ENCODE data around the gene CHRM1.

The CHRM1 gene

DNA sequence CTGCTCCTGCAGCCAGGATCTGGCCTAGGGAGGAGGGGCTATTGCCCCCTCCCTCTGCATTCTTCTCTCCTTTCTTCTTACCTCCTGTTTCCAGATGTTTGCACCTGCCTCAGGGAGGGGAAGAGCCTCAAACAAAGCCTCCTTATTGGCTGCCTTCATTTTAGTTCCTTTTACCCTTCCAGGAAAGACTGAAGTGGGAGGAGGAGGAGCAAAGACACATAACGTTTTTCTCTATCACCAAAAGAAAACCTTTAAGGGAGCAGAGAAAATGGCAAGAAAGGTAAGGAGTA, 13.3 kb upstream of the CHRM1 start:
- H2BK5ac ChIP-seq (ENCODE audit: low read length), result no peak overlapping the region
- H3K23ac ChIP-seq (ENCODE audit: low read depth, low read length, poor library complexity), result no peak overlapping the region
- H3K14ac ChIP-seq (ENCODE audit: low read length), result no peak overlapping the region
- no peak overlapping the region for H2BK120ac ChIP-seq (ENCODE audit: low read depth, low read length)
- no peak overlapping the region for H3K4me3 ChIP-seq (ENCODE audit: low read length in 2 of 2)
- H3K27me3 ChIP-seq (ENCODE audit: control insufficient read depth in 3 of 3, insufficient read depth in 3 of 3, low read depth in 1 of 3, low read length in 3 of 3), result peaks cover 0 to 23% (median 4%) of the 10 kb centered on the region in 3 experiments
- no peak overlapping the region for H3K9ac ChIP-seq (ENCODE audit: low read depth, low read length, poor library complexity)
- H3K79me1 ChIP-seq (ENCODE audit: low read depth, low read length), result no peaks in the 10 kb centered on the region
- DNase-seq (ENCODE audit: low spot score), result no peak
- no peak overlapping the region for H3K27ac ChIP-seq (replicated peaks; ENCODE audit: low read length)
- no peak overlapping the region for H3K18ac ChIP-seq (ENCODE audit: low read length)
- H2AFZ ChIP-seq (ENCODE audit: low read length), result no peak overlapping the region
- no peaks in the 10 kb centered on the region for H3K36me3 ChIP-seq (replicated peaks in 1 of 2; ENCODE audit: control insufficient read depth in 2 of 2, insufficient read depth in 2 of 2, low read length in 2 of 2)
- no CpG with 5 or more reads among the region's 1 CpG for WGBS, 2 donors (ENCODE audit: extremely low coverage in 2 of 2, insufficient read length in 2 of 2, insufficient replicate concordance in 1 of 2)
- no peak overlapping the region for H3K4ac ChIP-seq (ENCODE audit: low read length)
- no peak overlapping the region for H2AK5ac ChIP-seq (ENCODE audit: low read depth, low read length)
- peaks cover 0 to 1% of the 10 kb centered on the region in 2 donors for H3K9me3 ChIP-seq (replicated peaks in 1 of 2; ENCODE audit: control insufficient read depth in 2 of 2, insufficient read depth in 1 of 2, low read depth in 1 of 2, low read length in 2 of 2)
- H4K91ac ChIP-seq (ENCODE audit: low read depth, low read length, poor library complexity), result no peak overlapping the region
- no peak overlapping the region for H2BK15ac ChIP-seq (ENCODE audit: low read length)
- no peak overlapping the region for H3K4me2 ChIP-seq (ENCODE audit: insufficient read depth, low read length, poor library complexity, severe bottlenecking)
- no peak overlapping the region for H2BK12ac ChIP-seq (ENCODE audit: low read length)
- no peaks in the 10 kb centered on the region for H3K4me1 ChIP-seq (ENCODE audit: control insufficient read depth in 2 of 2, insufficient read depth in 1 of 2, low read depth in 1 of 2, low read length in 2 of 2)
- no peak overlapping the region for H4K8ac ChIP-seq (ENCODE audit: low read depth, low read length)

DNA sequence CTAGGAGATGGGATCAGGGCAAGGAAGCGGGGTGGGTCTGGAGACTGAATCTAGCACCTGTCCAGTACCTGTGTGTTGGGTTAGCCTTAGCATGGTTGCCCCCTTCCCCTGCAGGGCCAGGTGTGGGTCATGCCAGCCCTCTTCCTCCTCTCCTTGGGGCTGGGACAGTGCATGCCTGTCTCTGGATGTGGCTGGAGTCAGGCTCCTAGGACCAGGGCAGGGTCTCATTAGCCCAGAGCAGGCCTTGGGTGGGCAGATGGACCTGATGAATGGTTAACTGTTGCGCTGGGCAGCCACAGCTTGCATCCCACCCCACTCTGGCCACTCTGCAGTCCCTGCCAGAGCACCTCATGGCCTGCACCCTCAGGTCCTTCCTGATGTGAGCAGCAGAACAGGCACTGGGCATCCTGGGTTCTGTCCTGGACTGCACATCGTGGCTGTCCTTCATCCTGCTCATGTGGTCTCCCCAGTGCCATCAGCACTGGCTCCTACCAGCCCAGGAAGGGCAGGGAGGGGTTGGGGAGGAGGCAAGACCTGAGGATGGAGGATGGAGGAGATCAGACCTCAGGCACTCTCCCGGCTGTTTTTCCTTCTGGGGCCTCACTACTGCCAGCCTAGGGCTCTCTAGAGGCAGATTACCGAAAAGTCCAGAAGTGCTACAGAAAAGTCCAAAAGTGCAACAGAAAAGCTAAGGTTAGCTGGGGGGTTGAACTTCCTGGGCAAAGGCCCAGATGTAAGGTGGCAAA, 12.8 kb upstream of the CHRM1 start:
- Histone ChIP-seq H3K4me1 (ENCODE audit: control insufficient read depth in 2 of 2, insufficient read depth in 1 of 2, low read depth in 1 of 2, low read length in 2 of 2) (no peaks in the 10 kb centered on the region), H3K36me3 (replicated peaks in 1 of 2; ENCODE audit: control insufficient read depth in 2 of 2, insufficient read depth in 2 of 2, low read length in 2 of 2) (no peaks in the 10 kb centered on the region), H2AFZ (ENCODE audit: low read length) (no peak overlapping the region), H3K18ac (ENCODE audit: low read length) (peak overlapping the region; percentile 74), H3K4ac (ENCODE audit: low read length) (no peak overlapping the region), H2BK12ac (ENCODE audit: low read length) (no peak overlapping the region), H3K4me3 (ENCODE audit: low read length in 2 of 2) (no peak overlapping the region), H4K91ac (ENCODE audit: low read depth, low read length, poor library complexity) (peak overlapping the region; percentile 75), H4K8ac (ENCODE audit: low read depth, low read length) (no peak overlapping the region), H3K27ac (replicated peaks; ENCODE audit: low read length) (no peak overlapping the region), H3K27me3 (ENCODE audit: control insufficient read depth in 3 of 3, insufficient read depth in 3 of 3, low read depth in 1 of 3, low read length in 3 of 3) (peaks cover 0 to 28% (median 4%) of the 10 kb centered on the region in 3 experiments), H2AK5ac (ENCODE audit: low read depth, low read length) (no peak overlapping the region), H3K9ac (ENCODE audit: low read depth, low read length, poor library complexity) (peak overlapping the region; percentile 53), H3K4me2 (ENCODE audit: insufficient read depth, low read length, poor library complexity, severe bottlenecking) (no peak overlapping the region), H2BK15ac (ENCODE audit: low read length) (peak overlapping the region; percentile 63), H2BK120ac (ENCODE audit: low read depth, low read length) (no peak overlapping the region), H2BK5ac (ENCODE audit: low read length) (no peak overlapping the region), H3K14ac (ENCODE audit: low read length) (no peak overlapping the region), H3K79me1 (ENCODE audit: low read depth, low read length) (no peaks in the 10 kb centered on the region), H3K23ac (ENCODE audit: low read depth, low read length, poor library complexity) (peak overlapping the region; percentile 4), H3K9me3 (replicated peaks in 1 of 2; ENCODE audit: control insufficient read depth in 2 of 2, insufficient read depth in 1 of 2, low read depth in 1 of 2, low read length in 2 of 2) (peaks cover 0 to 1% of the 10 kb centered on the region in 2 donors)
- no peak for DNase-seq (ENCODE audit: low spot score)
- no CpG with 5 or more reads among the region's 5 CpGs for WGBS, 2 donors (ENCODE audit: extremely low coverage in 2 of 2, insufficient read length in 2 of 2, insufficient replicate concordance in 1 of 2)

DNA sequence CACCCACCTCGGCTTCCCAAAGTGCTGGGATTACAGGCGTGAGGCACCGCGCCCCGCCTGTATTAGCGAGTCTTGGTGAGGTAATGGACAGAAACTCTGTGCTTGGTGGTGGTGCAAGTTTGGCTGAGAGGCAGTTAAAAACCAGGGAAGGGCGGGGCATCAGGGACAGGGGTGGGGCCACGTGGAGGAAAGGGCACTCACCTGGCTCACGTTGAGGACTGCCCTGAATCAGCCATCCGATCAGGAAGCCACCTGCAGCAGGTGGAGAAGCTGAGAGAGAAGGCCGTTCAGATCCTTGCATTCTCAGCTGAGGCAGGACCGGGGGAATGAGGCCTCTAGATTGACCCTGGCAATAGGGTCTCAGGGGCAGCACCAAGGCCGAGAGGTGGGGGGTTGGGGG, 12.1 kb upstream of the CHRM1 start:
- Histone ChIP-seq H2BK120ac (ENCODE audit: low read depth, low read length) (no peak overlapping the region), H2BK15ac (ENCODE audit: low read length) (peak overlapping the region; percentile 63), H3K4me1 (ENCODE audit: control insufficient read depth in 2 of 2, insufficient read depth in 1 of 2, low read depth in 1 of 2, low read length in 2 of 2) (peaks cover 0 to 3% of the 10 kb centered on the region in 2 donors), H3K9me3 (replicated peaks in 1 of 2; ENCODE audit: control insufficient read depth in 2 of 2, insufficient read depth in 1 of 2, low read depth in 1 of 2, low read length in 2 of 2) (peaks cover 0 to 1% of the 10 kb centered on the region in 2 donors), H3K4ac (ENCODE audit: low read length) (no peak overlapping the region), H3K27ac (replicated peaks; ENCODE audit: low read length) (no peak overlapping the region), H2AK5ac (ENCODE audit: low read depth, low read length) (no peak overlapping the region), H3K23ac (ENCODE audit: low read depth, low read length, poor library complexity) (no peak overlapping the region), H3K36me3 (replicated peaks in 1 of 2; ENCODE audit: control insufficient read depth in 2 of 2, insufficient read depth in 2 of 2, low read length in 2 of 2) (no peaks in the 10 kb centered on the region), H4K8ac (ENCODE audit: low read depth, low read length) (no peak overlapping the region), H3K27me3 (ENCODE audit: control insufficient read depth in 3 of 3, insufficient read depth in 3 of 3, low read depth in 1 of 3, low read length in 3 of 3) (peaks cover 0 to 34% (median 6%) of the 10 kb centered on the region in 3 experiments), H2BK5ac (ENCODE audit: low read length) (no peak overlapping the region), H3K9ac (ENCODE audit: low read depth, low read length, poor library complexity) (no peak overlapping the region), H3K4me3 (ENCODE audit: low read length in 2 of 2) (peak overlapping the region in 1 of 2 donors; percentile 13), H2AFZ (ENCODE audit: low read length) (no peak overlapping the region), H3K4me2 (ENCODE audit: insufficient read depth, low read length, poor library complexity, severe bottlenecking) (no peak overlapping the region), H2BK12ac (ENCODE audit: low read length) (no peak overlapping the region), H3K79me1 (ENCODE audit: low read depth, low read length) (no peaks in the 10 kb centered on the region), H3K14ac (ENCODE audit: low read length) (no peak overlapping the region), H3K18ac (ENCODE audit: low read length) (no peak overlapping the region), H4K91ac (ENCODE audit: low read depth, low read length, poor library complexity) (no peak overlapping the region)
- no CpG with 5 or more reads among the region's 13 CpGs for WGBS, 2 donors (ENCODE audit: extremely low coverage in 2 of 2, insufficient read length in 2 of 2, insufficient replicate concordance in 1 of 2)
- DNase-seq (ENCODE audit: low spot score), result no peak

DNA sequence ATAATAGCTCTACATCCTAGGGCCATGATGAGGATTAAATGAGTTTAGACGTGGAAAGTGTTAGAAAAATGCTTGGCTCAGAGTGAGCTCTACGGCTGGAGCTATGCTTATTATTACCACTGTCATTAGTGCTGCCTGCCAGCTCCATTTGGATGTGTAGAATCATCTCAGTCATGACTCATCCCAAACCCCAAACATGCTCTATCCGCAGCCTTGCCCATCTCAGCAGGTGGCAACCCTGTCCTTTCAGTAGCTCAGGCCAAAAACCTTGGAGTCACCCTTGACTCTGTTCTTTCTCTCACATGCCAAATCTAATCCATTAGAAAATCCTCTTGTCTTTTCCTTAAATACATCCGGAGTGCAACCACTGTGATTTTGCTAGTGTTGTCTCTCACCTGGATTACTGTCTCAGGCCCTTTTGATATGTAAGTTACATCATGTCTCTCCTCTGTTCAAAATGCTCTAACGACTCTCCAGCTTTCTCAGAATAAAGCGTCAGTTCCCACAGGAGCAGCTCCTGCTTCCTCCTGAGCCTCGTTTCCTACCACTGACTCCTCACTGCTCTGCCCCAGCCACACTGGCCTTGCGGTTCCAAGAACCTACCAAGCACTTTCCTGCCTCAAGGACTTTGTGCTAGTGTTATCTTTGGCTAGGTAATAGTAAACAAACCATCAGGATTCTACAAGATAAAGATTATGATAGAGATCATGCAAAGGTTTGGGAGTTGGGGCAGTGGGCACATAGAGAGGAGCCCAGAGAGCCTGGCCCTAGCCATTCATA, 10.5 kb upstream of the CHRM1 start:
- no peak overlapping the region for H3K14ac ChIP-seq (ENCODE audit: low read length)
- no peak overlapping the region for H4K91ac ChIP-seq (ENCODE audit: low read depth, low read length, poor library complexity)
- no peak overlapping the region for H3K4me2 ChIP-seq (ENCODE audit: insufficient read depth, low read length, poor library complexity, severe bottlenecking)
- H3K9me3 ChIP-seq (replicated peaks in 1 of 2; ENCODE audit: control insufficient read depth in 2 of 2, insufficient read depth in 1 of 2, low read depth in 1 of 2, low read length in 2 of 2), result peaks cover 0 to 1% of the 10 kb centered on the region in 2 donors
- no peak for DNase-seq (ENCODE audit: low spot score)
- H3K23ac ChIP-seq (ENCODE audit: low read depth, low read length, poor library complexity), result no peak overlapping the region
- H2BK5ac ChIP-seq (ENCODE audit: low read length), result no peak overlapping the region
- no peak overlapping the region for H3K27ac ChIP-seq (replicated peaks; ENCODE audit: low read length)
- no peak overlapping the region for H2AK5ac ChIP-seq (ENCODE audit: low read depth, low read length)
- H3K4ac ChIP-seq (ENCODE audit: low read length), result no peak overlapping the region
- H2BK12ac ChIP-seq (ENCODE audit: low read length), result no peak overlapping the region
- H3K79me1 ChIP-seq (ENCODE audit: low read depth, low read length), result no peaks in the 10 kb centered on the region
- H3K36me3 ChIP-seq (replicated peaks in 1 of 2; ENCODE audit: control insufficient read depth in 2 of 2, insufficient read depth in 2 of 2, low read length in 2 of 2), result no peaks in the 10 kb centered on the region
- no peak overlapping the region for H3K9ac ChIP-seq (ENCODE audit: low read depth, low read length, poor library complexity)
- H3K18ac ChIP-seq (ENCODE audit: low read length), result no peak overlapping the region
- no peak overlapping the region for H2BK120ac ChIP-seq (ENCODE audit: low read depth, low read length)
- H3K27me3 ChIP-seq (ENCODE audit: control insufficient read depth in 3 of 3, insufficient read depth in 3 of 3, low read depth in 1 of 3, low read length in 3 of 3), result peaks cover 6 to 50% (median 19%) of the 10 kb centered on the region in 3 experiments
- no peak overlapping the region for H2AFZ ChIP-seq (ENCODE audit: low read length)
- no peak overlapping the region for H4K8ac ChIP-seq (ENCODE audit: low read depth, low read length)
- peaks cover 0 to 9% of the 10 kb centered on the region in 2 donors for H3K4me1 ChIP-seq (ENCODE audit: control insufficient read depth in 2 of 2, insufficient read depth in 1 of 2, low read depth in 1 of 2, low read length in 2 of 2)
- H3K4me3 ChIP-seq (ENCODE audit: low read length in 2 of 2), result no peak overlapping the region
- no peak overlapping the region for H2BK15ac ChIP-seq (ENCODE audit: low read length)
- no CpG with 5 or more reads among the region's 8 CpGs for WGBS, 2 donors (ENCODE audit: extremely low coverage in 2 of 2, insufficient read length in 2 of 2, insufficient replicate concordance in 1 of 2)

Data from neuronal stem cell (in vitro differentiated cells).